A549 treated with GW870086 at 1 μM for 4 hours (cell line): ENCODE data around the gene ARID3A. TPM values are rescaled to one million over a fixed set of nuclear protein-coding genes. Genes with fewer than 3 reads are reported as not detected.

Experiments
- total RNA-seq: library from RNA; stranded (reverse); fragments of 200-300 nt; extraction: Qiagen RNA extraction; gene quantifications from 5 replicates; pipeline ENCODE4 v1.2.3, GENCODE V29; 2022; ENCODE audit warnings: low read depth

Gene ARID3A
- 3.3 to 7.1 TPM (median 5.4 TPM) in 5 replicates for total RNA-seq

DNA sequence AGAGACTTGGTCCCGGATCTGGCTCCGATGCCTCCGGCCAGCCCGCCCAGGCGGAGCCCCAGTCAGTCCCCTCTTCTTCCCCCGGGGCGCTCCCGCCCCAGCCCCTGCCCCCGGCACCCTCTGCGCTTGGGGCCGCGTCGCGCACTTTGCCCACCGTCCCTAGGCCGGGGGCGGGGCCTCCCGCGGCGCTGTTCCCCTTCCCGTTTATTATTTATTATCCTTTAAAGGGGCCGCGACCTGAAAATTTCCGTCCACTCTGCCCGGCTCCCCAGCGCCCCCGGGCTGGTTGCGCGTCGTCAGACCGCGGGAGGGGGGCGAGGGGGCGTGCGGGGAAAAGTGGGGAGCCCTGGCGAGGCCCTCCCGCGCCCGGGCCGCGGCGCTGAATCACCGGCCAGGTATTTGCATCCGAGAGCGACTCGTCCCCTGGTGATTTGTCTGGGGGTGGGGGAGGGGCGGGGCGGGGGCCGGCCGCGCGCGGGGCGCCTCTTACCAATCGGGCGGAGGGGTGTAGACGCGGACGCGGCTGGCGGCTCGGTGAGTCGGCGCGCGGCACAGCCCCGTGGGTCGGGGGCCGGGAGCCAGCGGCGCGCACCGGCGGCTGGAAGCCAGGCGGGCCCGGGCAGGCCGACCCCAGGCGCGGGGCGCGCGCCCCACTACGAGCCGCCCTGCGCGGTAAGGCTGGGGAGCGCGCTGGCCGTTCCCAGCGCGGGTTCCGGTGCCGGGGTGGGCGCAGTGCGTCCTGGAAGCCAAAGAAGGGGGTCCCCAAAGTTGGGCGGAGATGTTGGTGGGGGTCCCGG is at the start of gene ARID3A:
ARID3A (plus strand) TSS at position 510 of the 797 bp plus-strand sequence. CDS start 3,494 bp downstream, outside the sequence.

DNA sequence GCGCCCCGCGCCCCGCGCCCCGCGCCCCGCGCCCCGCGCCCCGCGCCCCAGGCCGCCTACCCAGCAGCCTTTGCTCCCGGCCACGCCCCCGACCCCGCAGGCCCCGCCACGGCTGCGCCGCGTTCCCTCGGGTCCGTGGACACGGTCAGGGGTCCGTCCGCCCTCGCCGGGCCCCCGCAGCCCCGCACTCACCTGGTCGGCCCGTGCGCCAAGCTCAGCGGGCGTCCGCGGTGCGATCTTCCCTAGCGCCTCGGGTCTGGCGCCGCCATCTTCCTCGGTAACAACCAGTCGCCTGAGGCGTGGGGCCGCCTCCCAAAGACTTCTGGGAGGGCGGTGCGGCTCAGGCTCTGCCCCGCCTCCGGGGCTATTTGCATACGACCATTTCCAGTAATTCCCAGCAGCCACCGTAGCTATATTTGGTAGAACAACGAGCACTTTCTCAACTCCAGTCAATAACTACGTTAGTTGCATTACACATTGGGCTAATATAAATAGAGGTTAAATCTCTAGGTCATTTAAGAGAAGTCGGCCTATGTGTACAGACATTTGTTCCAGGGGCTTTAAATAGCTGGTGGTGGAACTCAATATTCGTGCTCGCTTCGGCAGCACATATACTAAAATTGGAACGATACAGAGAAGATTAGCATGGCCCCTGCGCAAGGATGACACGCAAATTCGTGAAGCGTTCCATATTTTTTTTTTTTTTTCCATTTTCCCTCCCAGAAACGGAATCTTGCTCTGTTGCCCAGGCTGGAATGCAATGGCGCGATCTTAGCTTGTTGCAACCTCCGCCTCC is 32.7 kb upstream of the ARID3A start, which contains the start of the genes MED16 and RNU6-9:
MED16 (minus strand) TSS at position 294 of the 796 bp plus-strand sequence. CDS start 2,056 bp downstream, outside the sequence.
RNU6-9 (plus strand) TSS at position 591 of the 796 bp plus-strand sequence.

GRCh38 chr19:913080-913748 is 12.6 kb upstream of the ARID3A start, which contains the start of gene R3HDM4:
R3HDM4 (minus strand) TSS chr19:913219; CDS start chr19:913157, 62 bp downstream.

DNA sequence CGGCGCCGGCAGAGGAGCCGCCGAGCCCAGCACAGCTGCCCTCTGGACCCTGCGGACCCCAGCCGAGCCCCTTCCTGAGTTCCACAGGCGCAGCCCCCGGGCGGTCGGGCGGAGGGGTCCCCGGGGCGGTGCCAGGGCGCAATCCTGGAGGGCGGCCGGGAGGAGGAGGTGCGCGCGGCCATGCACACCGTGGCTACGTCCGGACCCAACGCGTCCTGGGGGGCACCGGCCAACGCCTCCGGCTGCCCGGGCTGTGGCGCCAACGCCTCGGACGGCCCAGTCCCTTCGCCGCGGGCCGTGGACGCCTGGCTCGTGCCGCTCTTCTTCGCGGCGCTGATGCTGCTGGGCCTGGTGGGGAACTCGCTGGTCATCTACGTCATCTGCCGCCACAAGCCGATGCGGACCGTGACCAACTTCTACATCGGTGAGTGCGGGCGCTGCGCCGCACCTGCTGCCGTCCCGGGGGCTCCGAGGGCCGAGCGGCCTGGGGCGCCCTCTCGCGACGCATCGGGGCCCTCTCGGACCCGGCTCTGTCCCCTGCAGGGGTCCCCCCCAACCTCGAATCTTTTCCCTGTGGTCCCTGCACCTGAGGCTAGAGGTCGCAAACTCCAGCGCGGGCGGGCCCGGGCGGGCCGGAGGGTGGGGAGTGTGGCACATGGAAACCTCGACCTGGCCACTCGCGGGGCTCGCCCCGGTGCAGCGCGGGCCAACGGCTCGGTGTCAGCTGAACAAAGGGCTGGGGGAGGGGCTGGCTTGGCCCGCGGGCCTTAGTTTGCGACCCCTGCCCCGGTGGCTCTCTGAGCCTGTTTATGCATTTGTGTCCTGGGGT is 8.3 kb upstream of the ARID3A start, which contains the start of gene KISS1R:
KISS1R (plus strand) TSS at position 11 of the 829 bp plus-strand sequence; CDS start at position 181, 170 bp downstream.

DNA sequence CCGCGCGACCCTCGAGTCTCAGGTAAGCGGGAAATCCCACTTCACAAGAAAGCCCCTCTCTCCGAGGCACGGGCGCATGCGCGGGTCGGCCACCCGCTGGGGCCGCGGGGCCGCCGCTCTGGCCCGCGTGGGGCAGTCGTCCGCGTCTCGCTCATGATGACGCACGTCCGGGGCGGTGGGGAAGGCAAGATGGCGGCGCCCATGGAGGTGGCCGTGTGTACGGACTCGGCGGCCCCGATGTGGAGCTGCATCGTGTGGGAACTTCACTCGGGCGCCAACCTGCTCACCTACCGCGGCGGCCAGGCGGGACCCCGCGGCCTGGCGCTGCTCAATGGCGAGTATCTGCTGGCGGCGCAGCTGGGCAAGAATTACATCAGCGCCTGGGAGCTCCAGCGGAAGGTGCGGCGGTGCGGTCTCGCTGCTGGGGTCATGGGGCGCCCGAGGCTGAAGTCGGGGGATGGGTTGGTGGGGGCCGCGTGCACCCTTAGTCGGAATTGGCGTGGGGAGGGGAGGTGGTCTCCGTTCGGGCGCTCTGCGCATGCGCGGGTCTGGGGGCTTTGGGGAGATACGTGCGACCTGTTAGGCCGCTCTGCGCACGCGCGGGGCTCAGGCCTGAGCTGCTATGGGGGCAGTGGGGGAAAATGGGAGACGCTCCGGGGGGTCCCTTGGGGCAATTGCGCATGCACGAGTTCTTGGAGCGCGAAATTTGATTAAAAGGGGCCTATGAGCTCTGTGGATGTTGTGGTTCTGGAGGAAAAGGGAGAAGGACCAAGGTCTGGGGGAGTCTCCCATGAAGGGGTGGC is 58.5 kb downstream of the ARID3A start, which contains the start of gene WDR18:
WDR18 (plus strand) TSS at position 181 of the 803 bp plus-strand sequence; CDS start at position 190, 9 bp downstream.

DNA sequence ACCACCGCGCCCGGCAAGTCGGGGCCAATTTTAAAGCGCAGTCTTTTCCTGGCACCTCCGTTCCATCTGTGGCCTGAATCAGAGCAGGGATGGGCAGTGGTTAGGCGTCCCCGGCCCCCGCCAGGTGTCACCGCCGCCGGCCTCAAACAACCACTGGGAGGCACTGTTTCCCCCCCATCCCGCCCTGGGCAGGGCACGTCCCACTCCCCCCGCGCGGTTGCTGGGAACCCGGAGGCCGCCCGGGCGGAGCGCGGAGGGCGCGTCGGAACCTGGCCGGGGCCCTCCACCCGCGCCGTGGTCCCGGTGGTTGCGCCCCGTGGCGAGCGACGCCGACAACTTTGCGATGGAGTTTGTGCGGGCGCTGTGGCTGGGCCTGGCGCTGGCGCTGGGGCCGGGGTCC is 74.3 kb downstream of the ARID3A start, which contains the start of gene GRIN3B:
GRIN3B (plus strand) TSS at position 325 of the 400 bp plus-strand sequence; CDS start at position 344, 19 bp downstream.

DNA sequence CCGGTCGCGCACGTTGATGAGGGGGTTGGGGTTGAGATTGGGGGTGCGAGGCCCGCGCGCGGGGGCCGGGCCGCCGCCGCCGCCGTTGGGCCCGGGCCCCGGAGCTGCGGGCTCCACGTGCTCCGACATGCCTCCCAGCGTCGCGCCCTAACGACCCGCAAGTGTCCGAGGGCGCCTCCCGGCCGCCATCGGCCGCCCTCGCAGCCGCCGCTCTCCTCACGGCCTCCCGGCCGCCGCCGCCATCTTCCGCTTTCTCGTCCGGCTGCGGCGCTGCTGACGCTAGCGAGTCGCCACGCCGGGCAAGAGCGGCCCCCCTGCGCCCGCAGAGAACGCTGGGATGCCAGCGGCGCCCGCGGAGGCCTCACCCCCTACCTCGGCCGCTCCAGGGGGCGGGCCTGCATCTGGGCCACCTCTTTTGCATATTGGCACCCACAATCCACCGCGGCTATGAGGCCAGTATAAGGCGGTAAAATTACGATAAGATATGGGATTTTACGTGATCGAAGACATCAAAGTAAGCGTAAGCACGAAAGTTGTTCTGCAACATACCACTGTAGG is 95.1 kb downstream of the ARID3A start, which contains the start of gene TMEM259:
TMEM259 (minus strand) TSS at position 256 of the 558 bp plus-strand sequence; CDS start at position 129, 127 bp downstream.

Other genes with a start within 250 kb of the ARID3A start
- gene FSTL3, start 249.6 kb upstream of the ARID3A start, total RNA-seq: 198 to 248 TPM (median 224 TPM) in 5 replicates
- gene PRSS57, start 230.6 kb upstream of the ARID3A start, total RNA-seq: not detected in 5 replicates
- 9.8 to 18.2 TPM (median 15.0 TPM) in 5 replicates for gene PALM, start 217.1 kb upstream of the ARID3A start, total RNA-seq
- gene MISP, start 174.9 kb upstream of the ARID3A start, total RNA-seq: 67.0 to 86.8 TPM (median 81.7 TPM) in 5 replicates
- 206 to 217 TPM (median 211 TPM) in 5 replicates for gene PTBP1, start 128.6 kb upstream of the ARID3A start, total RNA-seq
- gene PLPPR3, start 104.1 kb upstream of the ARID3A start, total RNA-seq: 2.3 to 5.5 TPM (median 4.8 TPM) in 5 replicates
- 0.15 to 0.41 TPM (median 0.35 TPM) in 4 of 5 replicates, not detected in the other for gene AZU1, start 98.2 kb upstream of the ARID3A start, total RNA-seq
- gene PRTN3, start 85.0 kb upstream of the ARID3A start, total RNA-seq: 0.47 to 0.77 TPM (median 0.60 TPM) in 5 replicates
- gene ELANE, start 73.7 kb upstream of the ARID3A start, total RNA-seq: 0.16 to 0.30 TPM (median 0.29 TPM) in 3 of 5 replicates, not detected in the others
- 11.2 to 22.1 TPM (median 21.4 TPM) in 5 replicates for gene CFD, start 66.4 kb upstream of the ARID3A start, total RNA-seq
- 14.8 to 22.3 TPM (median 21.5 TPM) in 5 replicates for gene MED16, start 32.8 kb upstream of the ARID3A start, total RNA-seq
- gene RNU6-9, start 32.6 kb upstream of the ARID3A start, total RNA-seq: not detected in 5 replicates
- 28.8 to 49.8 TPM (median 38.1 TPM) in 5 replicates for gene R3HDM4, start 12.8 kb upstream of the ARID3A start, total RNA-seq
- gene KISS1R, start 8.7 kb upstream of the ARID3A start, total RNA-seq: 0.18 to 0.67 TPM (median 0.39 TPM) in 5 replicates
- gene WDR18, start 58.3 kb downstream of the ARID3A start, total RNA-seq: 46.9 to 74.3 TPM (median 68.3 TPM) in 5 replicates
- 1.8 to 3.2 TPM (median 2.6 TPM) in 5 replicates for gene GRIN3B, start 74.4 kb downstream of the ARID3A start, total RNA-seq
- gene TMEM259, start 95.1 kb downstream of the ARID3A start, total RNA-seq: 84.8 to 128 TPM (median 125 TPM) in 5 replicates
- gene RNU6-2, start 95.5 kb downstream of the ARID3A start, total RNA-seq: not detected in 5 replicates
- gene CNN2, start 100.6 kb downstream of the ARID3A start, total RNA-seq: 77.5 to 88.2 TPM (median 83.4 TPM) in 5 replicates
- gene ABCA7, start 114.1 kb downstream of the ARID3A start, total RNA-seq: 14.9 to 17.5 TPM (median 16.8 TPM) in 5 replicates
- gene ARHGAP45, start 141.1 kb downstream of the ARID3A start, total RNA-seq: 2.8 to 4.7 TPM (median 4.4 TPM) in 5 replicates
- gene POLR2E, start 169.3 kb downstream of the ARID3A start, total RNA-seq: 180 to 261 TPM (median 238 TPM) in 5 replicates
- gene GPX4, start 178.0 kb downstream of the ARID3A start, total RNA-seq: 452 to 503 TPM (median 489 TPM) in 5 replicates
- 25.0 to 38.4 TPM (median 37.0 TPM) in 5 replicates for gene SBNO2, start 248.2 kb downstream of the ARID3A start, total RNA-seq